Stomach (tissue), 4 donors: Measurements from ENCODE around the gene OR2G3.

Experiments
- POLR2A ChIP-seq, 4 donors: fragments of 450-650 bp; IDR thresholded peaks; one replicate each; pipeline ENCODE4 v1.6.1; 2016; ENCODE audit warnings: antibody characterized with exemption in 4 of 4, control low read depth in 2 of 4, mild to moderate bottlenecking in 1 of 4, moderate library complexity in 1 of 4
- POLR2AphosphoS5 ChIP-seq, 3 donors: sonication (generic); formaldehyde crosslinking; IDR thresholded peaks; one replicate each; pipeline ENCODE4 v1.6.1; 2016; ENCODE audit warnings: antibody characterized with exemption in 3 of 3
- TF ChIP-seq, protein P1 (sequence below), 7 experiments: fragments of 450-650 bp in 4 of 7; fragments of 200-600 bp in 3 of 7; sonication (generic) in 3 of 7; IDR thresholded peaks; one replicate each; pipeline ENCODE4 v1.5.1; 2016 to 2019; ENCODE audit warnings: antibody characterized with exemption in 7 of 7, control low read depth in 2 of 7, mild to moderate bottlenecking in 1 of 7

DNA sequence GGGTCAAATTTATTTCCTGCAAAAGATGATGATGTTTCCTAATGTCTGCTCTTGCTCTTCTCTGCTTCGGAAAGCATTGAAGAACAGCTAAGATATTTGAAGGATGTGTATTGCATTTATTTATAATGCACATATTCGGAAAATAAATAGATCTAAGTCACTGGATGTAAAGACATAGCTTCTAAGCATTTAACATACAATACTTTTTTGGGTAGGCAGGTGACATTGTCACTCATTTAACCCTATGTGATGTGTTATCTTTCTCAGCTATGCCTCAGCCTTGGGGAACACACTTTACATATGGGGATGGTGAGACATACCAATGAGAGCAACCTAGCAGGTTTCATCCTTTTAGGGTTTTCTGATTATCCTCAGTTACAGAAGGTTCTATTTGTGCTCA is 17.3 kb upstream of the OR2G3 start, which contains the start of gene OR2G2:
- TF ChIP-seq, protein P1, sequence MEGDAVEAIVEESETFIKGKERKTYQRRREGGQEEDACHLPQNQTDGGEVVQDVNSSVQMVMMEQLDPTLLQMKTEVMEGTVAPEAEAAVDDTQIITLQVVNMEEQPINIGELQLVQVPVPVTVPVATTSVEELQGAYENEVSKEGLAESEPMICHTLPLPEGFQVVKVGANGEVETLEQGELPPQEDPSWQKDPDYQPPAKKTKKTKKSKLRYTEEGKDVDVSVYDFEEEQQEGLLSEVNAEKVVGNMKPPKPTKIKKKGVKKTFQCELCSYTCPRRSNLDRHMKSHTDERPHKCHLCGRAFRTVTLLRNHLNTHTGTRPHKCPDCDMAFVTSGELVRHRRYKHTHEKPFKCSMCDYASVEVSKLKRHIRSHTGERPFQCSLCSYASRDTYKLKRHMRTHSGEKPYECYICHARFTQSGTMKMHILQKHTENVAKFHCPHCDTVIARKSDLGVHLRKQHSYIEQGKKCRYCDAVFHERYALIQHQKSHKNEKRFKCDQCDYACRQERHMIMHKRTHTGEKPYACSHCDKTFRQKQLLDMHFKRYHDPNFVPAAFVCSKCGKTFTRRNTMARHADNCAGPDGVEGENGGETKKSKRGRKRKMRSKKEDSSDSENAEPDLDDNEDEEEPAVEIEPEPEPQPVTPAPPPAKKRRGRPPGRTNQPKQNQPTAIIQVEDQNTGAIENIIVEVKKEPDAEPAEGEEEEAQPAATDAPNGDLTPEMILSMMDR (IDR thresholded peaks at IDR 0.05), result no peak
- TF ChIP-seq POLR2A (IDR thresholded peaks at IDR 0.05), result no peak
- TF ChIP-seq POLR2AphosphoS5 (IDR thresholded peaks at IDR 0.05), result no peak
